HEK293T (cell line): Measurements from ENCODE around the gene FXYD3.

ENCODE experiments used
- CTCF ChIA-PET: fragments of 350-600 bp; formaldehyde crosslinking; extraction: SDS; loops from one replicate; lab custom pipeline; 2021; ENCODE audit warnings: antibody characterized with exemption, inconsistent platforms; lab: Yijun Ruan, JAX
- POLR2A ChIA-PET: fragments of 350-600 bp; formaldehyde crosslinking; extraction: SDS; loops from one replicate; lab custom pipeline; 2020; ENCODE audit warnings: antibody characterized with exemption, inconsistent platforms; lab: Yijun Ruan, JAX
- DNase-seq: peaks from one replicate; pipeline ENCODE4 v3.0.0; 2012; ENCODE audit warnings: mixed read lengths; ENCODE audit errors: extremely low spot score
- ARNT ChIP-seq: fragments of 450-650 bp; IDR thresholded peaks from 2 replicates; pipeline ENCODE4 v1.6.1; 2017; ENCODE audit warnings: mild to moderate bottlenecking
- BHLHE40 ChIP-seq: fragments of 450-650 bp; IDR thresholded peaks from 2 replicates; pipeline ENCODE4 v1.6.1; 2016; ENCODE audit warnings: mild to moderate bottlenecking, moderate library complexity, borderline replicate concordance
- CTBP1 ChIP-seq: fragments of 450-650 bp; IDR thresholded peaks from 2 replicates; pipeline ENCODE4 v1.6.1; 2016; ENCODE audit warnings: borderline replicate concordance
- ELF4 ChIP-seq: fragments of 450-650 bp; IDR thresholded peaks from 2 replicates; pipeline ENCODE4 v1.6.1; 2017; ENCODE audit warnings: antibody characterized with exemption
- FOXA1 ChIP-seq: fragments of 450-650 bp; IDR thresholded peaks from 2 replicates; pipeline ENCODE4 v1.6.1; 2016; ENCODE audit warnings: mild to moderate bottlenecking
- FOXK2 ChIP-seq: fragments of 450-650 bp; IDR thresholded peaks from 2 replicates; pipeline ENCODE4 v1.6.1; 2016; ENCODE audit warnings: mild to moderate bottlenecking
- FOXM1 ChIP-seq: fragments of 450-650 bp; IDR thresholded peaks from 2 replicates; pipeline ENCODE4 v1.6.1; 2017; ENCODE audit warnings: mild to moderate bottlenecking, borderline replicate concordance
- HDGF ChIP-seq: fragments of 450-650 bp; IDR thresholded peaks from 2 replicates; pipeline ENCODE4 v1.6.1; 2017; ENCODE audit warnings: antibody characterized with exemption, borderline replicate concordance
- L3MBTL2 ChIP-seq: fragments of 450-650 bp; conservative IDR thresholded peaks from 2 replicates; pipeline ENCODE4 v1.6.1; 2016; ENCODE audit warnings: mild to moderate bottlenecking
- LEF1 ChIP-seq: fragments of 450-650 bp; IDR thresholded peaks from 2 replicates; pipeline ENCODE4 v1.6.1; 2017; ENCODE audit warnings: mild to moderate bottlenecking, borderline replicate concordance
- NFRKB ChIP-seq: fragments of 450-650 bp; IDR thresholded peaks from 2 replicates; pipeline ENCODE4 v1.6.1; 2016; ENCODE audit warnings: mild to moderate bottlenecking, moderate library complexity
- PKNOX1 ChIP-seq: fragments of 450-650 bp; IDR thresholded peaks from 2 replicates; pipeline ENCODE4 v1.6.1; 2016
- SP1 ChIP-seq: fragments of 450-650 bp; IDR thresholded peaks from 2 replicates; pipeline ENCODE4 v1.6.1; 2017
- SUZ12 ChIP-seq: fragments of 450-650 bp; IDR thresholded peaks from 2 replicates; pipeline ENCODE4 v1.6.1; 2016; ENCODE audit warnings: mild to moderate bottlenecking
- TARDBP ChIP-seq: fragments of 450-650 bp; IDR thresholded peaks from 2 replicates; pipeline ENCODE4 v1.6.1; 2016
- ZNF384 ChIP-seq: fragments of 450-650 bp; IDR thresholded peaks from 2 replicates; pipeline ENCODE4 v1.6.1; 2016

The FXYD3 gene

GRCh38 chr19:35075202-35076025 is 40.2 kb upstream of the FXYD3 start:
- ChIA-PET CTCF (no interaction called here), POLR2A (no interaction called here)
- DNase-seq, result no peak
- TF ChIP-seq L3MBTL2 (no peak), HDGF (no peak), CTBP1 (no peak), NFRKB (no peak), ZNF384 (no peak), SP1 (no peak), LEF1 (no peak), FOXA1 (no peak), TARDBP (no peak), PKNOX1 (no peak), FOXM1 (no peak), ARNT (no peak), BHLHE40 (no peak), SUZ12 (no peak), ELF4 (no peak), FOXK2 (no peak)

DNA sequence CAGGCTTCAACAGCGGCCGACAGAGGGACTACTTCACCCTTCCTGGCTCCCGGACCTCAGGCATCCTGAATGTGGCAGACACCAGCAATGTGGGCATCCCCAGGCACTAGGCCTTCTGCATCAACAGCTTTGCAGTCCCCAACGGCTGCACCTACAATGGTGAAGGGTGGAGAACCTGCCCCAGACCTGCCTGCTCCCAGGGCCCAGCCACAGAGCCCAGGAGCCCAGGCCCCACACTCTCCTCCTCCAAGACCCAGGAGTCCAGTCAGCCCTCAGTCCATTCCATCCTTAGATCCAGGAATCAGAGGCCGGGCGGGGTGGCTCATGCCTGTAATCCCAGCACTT is 39.6 kb upstream of the FXYD3 start:
- ChIA-PET POLR2A (no interaction called here), CTCF (no interaction called here)
- no peak for DNase-seq
- TF ChIP-seq TARDBP, result no peak
- TF ChIP-seq ZNF384, result no peak
- TF ChIP-seq ARNT, result no peak
- TF ChIP-seq NFRKB, result no peak
- TF ChIP-seq HDGF, result no peak
- no peak for TF ChIP-seq L3MBTL2
- TF ChIP-seq PKNOX1, result no peak
- TF ChIP-seq SP1, result no peak
- no peak for TF ChIP-seq FOXM1
- TF ChIP-seq SUZ12, result no peak
- TF ChIP-seq CTBP1, result no peak

GRCh38 chr19:35076657-35077056 is 39.0 kb upstream of the FXYD3 start:
- TF ChIP-seq HDGF (no peak), PKNOX1 (no peak), FOXA1 (no peak), L3MBTL2 (no peak), SP1 (no peak), FOXK2 (no peak), CTBP1 (no peak), ARNT (no peak), LEF1 (no peak), SUZ12 (no peak), ZNF384 (no peak), TARDBP (no peak), NFRKB (no peak), BHLHE40 (no peak)
- CTCF ChIA-PET, result no interaction called here
- POLR2A ChIA-PET, result no interaction called here
- no peak for DNase-seq

DNA sequence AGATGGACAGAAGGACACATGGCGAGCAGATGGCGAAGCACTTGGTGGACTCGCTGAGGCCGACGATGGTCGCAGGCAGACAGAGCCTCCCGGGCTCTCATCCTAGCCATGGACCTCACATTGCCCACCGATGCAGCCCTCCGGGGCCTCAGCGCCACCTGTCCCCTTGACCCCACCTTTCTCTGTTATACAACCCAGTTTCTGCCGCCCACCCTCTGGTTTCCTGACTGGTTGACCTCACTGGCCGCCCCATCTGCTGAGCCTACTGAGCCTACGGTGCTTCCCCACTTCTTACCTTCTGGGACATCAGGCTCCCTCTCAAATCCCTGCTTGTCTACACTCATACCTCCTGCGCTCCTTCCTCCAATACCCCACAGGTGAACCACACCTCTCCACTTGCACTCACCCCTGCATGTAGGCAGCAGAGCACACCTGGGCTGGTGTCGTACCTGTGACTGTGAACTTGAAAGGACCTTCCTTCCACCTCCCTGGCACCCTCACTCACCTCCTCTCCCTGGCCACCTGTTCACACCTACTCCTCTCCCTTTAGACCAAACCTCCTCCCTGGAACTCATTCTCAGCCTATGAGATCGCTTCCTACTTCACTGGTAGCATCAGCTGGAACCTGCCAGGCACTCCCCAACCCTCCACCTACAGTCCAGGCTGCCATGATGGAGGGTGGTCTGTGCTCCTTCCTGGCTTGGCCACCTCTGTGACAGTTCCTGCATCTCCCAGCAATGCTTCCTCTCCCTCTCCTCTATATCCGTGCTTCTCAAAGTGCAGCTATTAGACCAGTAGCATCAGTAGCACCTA is 38.0 kb upstream of the FXYD3 start:
- DNase-seq, result no peak
- ChIA-PET POLR2A (no interaction called here), CTCF (no interaction called here)
- no peak for TF ChIP-seq LEF1
- no peak for TF ChIP-seq BHLHE40
- TF ChIP-seq L3MBTL2, result no peak
- TF ChIP-seq PKNOX1, result no peak
- TF ChIP-seq TARDBP, result no peak
- TF ChIP-seq FOXA1, result no peak
- TF ChIP-seq ELF4, result no peak
- TF ChIP-seq SP1, result no peak

- CTCF ChIA-PET, result interaction anchor here (1.0 kb wide), 1 partner anchor 13 kb away, joined by 3 read pairs; no protein-coding TSS in a partner anchor
- POLR2A ChIA-PET, result no interaction called here
- DNase-seq, result no peak
- no peak for TF ChIP-seq ELF4
- no peak for TF ChIP-seq FOXK2
- no peak for TF ChIP-seq FOXA1
- TF ChIP-seq L3MBTL2, result no peak
- TF ChIP-seq LEF1, result no peak
- no peak for TF ChIP-seq ARNT
- no peak for TF ChIP-seq CTBP1
- no peak for TF ChIP-seq NFRKB
- TF ChIP-seq PKNOX1, result no peak
- TF ChIP-seq TARDBP, result no peak
- no peak for TF ChIP-seq FOXM1
- no peak for TF ChIP-seq HDGF
- TF ChIP-seq SP1, result no peak
- no peak for TF ChIP-seq ZNF384
- TF ChIP-seq SUZ12, result no peak
- TF ChIP-seq BHLHE40, result no peak
These were observed 35.8 kb upstream of the FXYD3 start for GRCh38 chr19:35079826-35080225.
